ENCODE data around the gene CDR2. TPM values are rescaled to one million over a fixed set of nuclear protein-coding genes. Genes with fewer than 3 reads are reported as not detected.

CDR2 gene
- total RNA-seq, 1 experiment from 2014 or later: 35.7 TPM

DNA sequence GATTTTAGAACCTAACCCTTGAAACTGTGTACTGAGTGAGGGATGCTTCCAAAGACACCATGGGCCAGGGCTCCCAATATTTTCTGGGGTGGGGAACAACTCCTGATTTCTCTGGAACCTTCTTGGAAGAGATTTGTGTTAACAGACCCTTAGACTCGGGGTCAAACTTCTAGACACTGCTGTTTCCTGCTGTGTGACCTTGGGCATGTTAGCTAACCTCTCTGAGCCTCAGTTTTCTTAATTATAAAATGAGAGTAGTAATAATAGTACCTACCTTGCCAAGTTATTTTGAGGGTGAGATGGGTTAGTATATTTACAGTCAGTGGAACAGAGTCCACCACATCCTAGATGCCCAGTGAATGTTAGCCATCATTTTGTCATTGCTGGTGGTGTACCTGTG is 58.4 kb downstream of the CDR2 start:
- no TSS peak for BruUV-seq (replicated peaks)
- Histone ChIP-seq H3K27ac (ENCODE audit: low read length) (no peak overlapping the region), H3K27me3 (ENCODE audit: control insufficient read depth, insufficient read depth, low read length) (no peaks in the 10 kb centered on the region), H3K4me1 (ENCODE audit: control insufficient read depth, insufficient read depth, low read length) (no peaks in the 10 kb centered on the region), H3K9me3 (ENCODE audit: control insufficient read depth, insufficient read depth, low read depth, low read length) (no peaks in the 10 kb centered on the region), H3K4me3 (ENCODE audit: low read depth in 2 of 2, low read length in 2 of 2) (no peak overlapping the region), H3K36me3 (ENCODE audit: control insufficient read depth, insufficient read depth, low read length) (no peaks in the 10 kb centered on the region; the same call in 1 of the 2 replicates)
- TF ChIP-seq SIN3A (IDR thresholded peaks at IDR 0.05; ENCODE audit: borderline replicate concordance, insufficient read depth, low read depth, low read length) (no peak), POLR2AphosphoS5 (IDR thresholded peaks at IDR 0.05; ENCODE audit: low read depth, low read length) (no peak), TCF7L2 (IDR thresholded peaks at IDR 0.05; ENCODE audit: low read depth, low read length) (no peak)
- TF ChIP-seq, protein P1, sequence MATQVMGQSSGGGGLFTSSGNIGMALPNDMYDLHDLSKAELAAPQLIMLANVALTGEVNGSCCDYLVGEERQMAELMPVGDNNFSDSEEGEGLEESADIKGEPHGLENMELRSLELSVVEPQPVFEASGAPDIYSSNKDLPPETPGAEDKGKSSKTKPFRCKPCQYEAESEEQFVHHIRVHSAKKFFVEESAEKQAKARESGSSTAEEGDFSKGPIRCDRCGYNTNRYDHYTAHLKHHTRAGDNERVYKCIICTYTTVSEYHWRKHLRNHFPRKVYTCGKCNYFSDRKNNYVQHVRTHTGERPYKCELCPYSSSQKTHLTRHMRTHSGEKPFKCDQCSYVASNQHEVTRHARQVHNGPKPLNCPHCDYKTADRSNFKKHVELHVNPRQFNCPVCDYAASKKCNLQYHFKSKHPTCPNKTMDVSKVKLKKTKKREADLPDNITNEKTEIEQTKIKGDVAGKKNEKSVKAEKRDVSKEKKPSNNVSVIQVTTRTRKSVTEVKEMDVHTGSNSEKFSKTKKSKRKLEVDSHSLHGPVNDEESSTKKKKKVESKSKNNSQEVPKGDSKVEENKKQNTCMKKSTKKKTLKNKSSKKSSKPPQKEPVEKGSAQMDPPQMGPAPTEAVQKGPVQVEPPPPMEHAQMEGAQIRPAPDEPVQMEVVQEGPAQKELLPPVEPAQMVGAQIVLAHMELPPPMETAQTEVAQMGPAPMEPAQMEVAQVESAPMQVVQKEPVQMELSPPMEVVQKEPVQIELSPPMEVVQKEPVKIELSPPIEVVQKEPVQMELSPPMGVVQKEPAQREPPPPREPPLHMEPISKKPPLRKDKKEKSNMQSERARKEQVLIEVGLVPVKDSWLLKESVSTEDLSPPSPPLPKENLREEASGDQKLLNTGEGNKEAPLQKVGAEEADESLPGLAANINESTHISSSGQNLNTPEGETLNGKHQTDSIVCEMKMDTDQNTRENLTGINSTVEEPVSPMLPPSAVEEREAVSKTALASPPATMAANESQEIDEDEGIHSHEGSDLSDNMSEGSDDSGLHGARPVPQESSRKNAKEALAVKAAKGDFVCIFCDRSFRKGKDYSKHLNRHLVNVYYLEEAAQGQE (IDR thresholded peaks at IDR 0.05; ENCODE audit: insufficient read depth in 1 of 2, low read depth in 2 of 2, low read length in 1 of 2): no peak
- TF ChIP-seq, protein P2, sequence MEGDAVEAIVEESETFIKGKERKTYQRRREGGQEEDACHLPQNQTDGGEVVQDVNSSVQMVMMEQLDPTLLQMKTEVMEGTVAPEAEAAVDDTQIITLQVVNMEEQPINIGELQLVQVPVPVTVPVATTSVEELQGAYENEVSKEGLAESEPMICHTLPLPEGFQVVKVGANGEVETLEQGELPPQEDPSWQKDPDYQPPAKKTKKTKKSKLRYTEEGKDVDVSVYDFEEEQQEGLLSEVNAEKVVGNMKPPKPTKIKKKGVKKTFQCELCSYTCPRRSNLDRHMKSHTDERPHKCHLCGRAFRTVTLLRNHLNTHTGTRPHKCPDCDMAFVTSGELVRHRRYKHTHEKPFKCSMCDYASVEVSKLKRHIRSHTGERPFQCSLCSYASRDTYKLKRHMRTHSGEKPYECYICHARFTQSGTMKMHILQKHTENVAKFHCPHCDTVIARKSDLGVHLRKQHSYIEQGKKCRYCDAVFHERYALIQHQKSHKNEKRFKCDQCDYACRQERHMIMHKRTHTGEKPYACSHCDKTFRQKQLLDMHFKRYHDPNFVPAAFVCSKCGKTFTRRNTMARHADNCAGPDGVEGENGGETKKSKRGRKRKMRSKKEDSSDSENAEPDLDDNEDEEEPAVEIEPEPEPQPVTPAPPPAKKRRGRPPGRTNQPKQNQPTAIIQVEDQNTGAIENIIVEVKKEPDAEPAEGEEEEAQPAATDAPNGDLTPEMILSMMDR (IDR thresholded peaks at IDR 0.05): no peak
- CTCF ChIA-PET: no interaction called here
- in situ Hi-C loops (cut with HindIII; ENCODE audit: low pct_unique_long_range_greater_than_20kb, low sequenced_read_pairs) (no loop called here), intact Hi-C loops (cut with micrococcal nuclease; ENCODE audit: unreplicated experiment) (no loop called here)
- POLR2A ChIA-PET: interaction anchor here (0.6 kb wide), 1 partner anchor 50 kb away, joined by 4 read pairs; no protein-coding TSS in a partner anchor
- ATAC-seq (no peak), DNase-seq (ENCODE audit: low read depth, low spot score) (no peak)

- ChIA-PET CTCF (no interaction called here), POLR2A (no interaction called here)
- BruUV-seq (replicated peaks): no TSS peak
- intact Hi-C loops (cut with micrococcal nuclease; ENCODE audit: unreplicated experiment) (no loop called here), in situ Hi-C loops (cut with HindIII; ENCODE audit: low pct_unique_long_range_greater_than_20kb, low sequenced_read_pairs) (no loop called here)
- no peak overlapping the region for H3K27ac ChIP-seq (ENCODE audit: low read length)
- no peak overlapping the region for H3K4me3 ChIP-seq (ENCODE audit: low read depth in 2 of 2, low read length in 2 of 2)
- no peak; the same call in 1 of the 2 replicates for ATAC-seq
- H3K36me3 ChIP-seq (ENCODE audit: control insufficient read depth, insufficient read depth, low read length): no peaks in the 10 kb centered on the region; the same call in 1 of the 2 replicates
- TF ChIP-seq, protein P1 (IDR thresholded peaks at IDR 0.05; ENCODE audit: insufficient read depth in 1 of 2, low read depth in 2 of 2, low read length in 1 of 2): no peak
- TF ChIP-seq, protein P2 (IDR thresholded peaks at IDR 0.05): no peak
- TF ChIP-seq TCF7L2 (IDR thresholded peaks at IDR 0.05; ENCODE audit: low read depth, low read length) (no peak), SIN3A (IDR thresholded peaks at IDR 0.05; ENCODE audit: borderline replicate concordance, insufficient read depth, low read depth, low read length) (no peak), POLR2AphosphoS5 (IDR thresholded peaks at IDR 0.05; ENCODE audit: low read depth, low read length) (no peak)
- H3K9me3 ChIP-seq (ENCODE audit: control insufficient read depth, insufficient read depth, low read depth, low read length): no peaks in the 10 kb centered on the region
- H3K4me1 ChIP-seq (ENCODE audit: control insufficient read depth, insufficient read depth, low read length): no peaks in the 10 kb centered on the region
- DNase-seq (ENCODE audit: low read depth, low spot score): no peak
- no peaks in the 10 kb centered on the region for H3K27me3 ChIP-seq (ENCODE audit: control insufficient read depth, insufficient read depth, low read length)
Measured at GRCh38 chr16:22314661-22315626, 59.5 kb downstream of the CDR2 start.

Data from Panc1 (cell line).